ENCODE measurements around the gene ITPR3.

The ITPR3 gene

DNA sequence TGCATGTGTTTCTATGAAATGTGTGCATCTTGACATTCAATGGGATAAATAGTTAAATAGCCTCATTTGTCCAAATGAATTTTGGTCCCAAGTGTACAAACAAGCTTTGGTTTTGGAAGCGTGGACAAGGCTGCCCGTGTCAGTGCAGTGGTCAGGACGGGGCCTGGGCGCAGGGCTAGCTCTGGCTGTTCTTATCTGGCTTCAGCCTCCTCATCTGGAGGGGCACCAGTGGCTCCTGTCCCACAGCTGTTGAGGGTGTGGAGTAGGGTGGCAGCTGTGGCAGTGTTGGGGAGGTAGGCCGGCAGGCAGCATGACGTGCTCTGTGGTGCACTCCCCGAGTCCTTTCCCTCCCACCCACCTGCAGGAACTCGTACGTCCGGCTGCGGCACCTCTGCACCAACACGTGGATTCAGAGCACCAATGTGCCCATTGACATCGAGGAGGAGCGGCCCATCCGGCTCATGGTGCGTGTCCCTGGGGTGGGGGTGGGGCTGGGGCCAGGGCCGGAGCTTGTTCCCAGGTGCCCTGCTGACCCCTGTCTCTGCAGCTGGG is 43.5 kb downstream of the ITPR3 start:
- Histone ChIP-seq H3K36me3 (ENCODE audit: insufficient read depth, low read length) (peaks cover 11% of the 10 kb centered on the region; the same call in 1 of the 2 replicates), H3K4me1 (ENCODE audit: insufficient read depth, low read length, poor library complexity, severe bottlenecking) (no peaks in the 10 kb centered on the region), H2AFZ (ENCODE audit: low read length) (no peak overlapping the region), H3K4me3 (ENCODE audit: low read length, poor library complexity, severe bottlenecking) (no peak overlapping the region), H4K20me1 (ENCODE audit: insufficient read depth, low read length, poor library complexity, severe bottlenecking) (no peaks in the 10 kb centered on the region), H3K4me2 (ENCODE audit: low read depth, low read length, poor library complexity, severe bottlenecking) (no peak overlapping the region), H3K9ac (ENCODE audit: low read depth, low read length, poor library complexity, severe bottlenecking) (no peak overlapping the region), H3K27me3 (ENCODE audit: insufficient read depth, low read length, poor library complexity, severe bottlenecking) (no peaks in the 10 kb centered on the region), H3K9me3 (ENCODE audit: insufficient read depth, low read depth, low read length) (no peaks in the 10 kb centered on the region), H3K79me2 (ENCODE audit: insufficient read depth, low read length) (no peaks in the 10 kb centered on the region), H3F3A (ENCODE audit: low read depth) (no peaks in the 10 kb centered on the region), H3K9me2 (replicated peaks; ENCODE audit: low read depth, low read length) (no peaks in the 10 kb centered on the region)
- no peak for TF ChIP-seq CTCF (conservative IDR thresholded peaks at IDR 0.05; ENCODE audit: low read length)
- TF ChIP-seq EZH2phosphoT487 (IDR thresholded peaks at IDR 0.05; ENCODE audit: borderline replicate concordance) = no peak

- H3K36me3 ChIP-seq (ENCODE audit: insufficient read depth, low read length) = peaks cover 23% of the 10 kb centered on the region; the same call in 1 of the 2 replicates
- no peak overlapping the region for H3K4me3 ChIP-seq (ENCODE audit: low read length, poor library complexity, severe bottlenecking)
- H2AFZ ChIP-seq (ENCODE audit: low read length) = no peak overlapping the region
- no peaks in the 10 kb centered on the region for H3K79me2 ChIP-seq (ENCODE audit: insufficient read depth, low read length)
- peak; percentile 16; the same call in 1 of the 2 replicates for TF ChIP-seq CTCF (conservative IDR thresholded peaks at IDR 0.05; ENCODE audit: low read length)
- no peak for TF ChIP-seq EZH2phosphoT487 (IDR thresholded peaks at IDR 0.05; ENCODE audit: borderline replicate concordance)
- H3K27me3 ChIP-seq (ENCODE audit: insufficient read depth, low read length, poor library complexity, severe bottlenecking) = no peaks in the 10 kb centered on the region
- no peaks in the 10 kb centered on the region for H3F3A ChIP-seq (ENCODE audit: low read depth)
- no peaks in the 10 kb centered on the region for H3K9me2 ChIP-seq (replicated peaks; ENCODE audit: low read depth, low read length)
- no peak overlapping the region for H3K9ac ChIP-seq (ENCODE audit: low read depth, low read length, poor library complexity, severe bottlenecking)
- H3K4me2 ChIP-seq (ENCODE audit: low read depth, low read length, poor library complexity, severe bottlenecking) = no peak overlapping the region
- H4K20me1 ChIP-seq (ENCODE audit: insufficient read depth, low read length, poor library complexity, severe bottlenecking) = no peaks in the 10 kb centered on the region
- H3K9me3 ChIP-seq (ENCODE audit: insufficient read depth, low read depth, low read length) = no peaks in the 10 kb centered on the region
- H3K4me1 ChIP-seq (ENCODE audit: insufficient read depth, low read length, poor library complexity, severe bottlenecking) = no peaks in the 10 kb centered on the region
Measured at GRCh38 chr6:33665957-33666356, 44.8 kb downstream of the ITPR3 start.

DNA sequence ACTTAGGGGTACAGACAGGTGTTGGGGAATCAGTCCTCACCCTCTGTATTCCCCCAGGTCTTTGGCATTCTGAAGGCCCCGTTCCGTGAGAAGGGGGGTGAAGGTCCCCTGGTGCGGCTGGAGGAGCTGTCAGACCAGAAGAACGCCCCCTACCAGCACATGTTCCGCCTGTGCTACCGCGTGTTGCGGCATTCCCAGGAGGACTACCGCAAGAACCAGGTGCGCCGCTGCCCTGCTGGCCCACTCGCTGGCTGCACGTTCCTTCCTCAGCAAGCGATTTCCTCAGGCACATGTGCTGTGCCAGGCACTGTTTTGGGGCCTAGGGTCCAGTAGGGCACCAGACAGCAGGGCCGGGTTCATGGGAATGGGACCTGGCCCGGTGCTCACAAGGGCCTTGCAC is 46.0 kb downstream of the ITPR3 start:
- no peak overlapping the region for H2AFZ ChIP-seq (ENCODE audit: low read length)

More for the DNA sequence above, 46.0 kb downstream of the ITPR3 start:
- H3K79me2 ChIP-seq (ENCODE audit: insufficient read depth, low read length) = no peaks in the 10 kb centered on the region
- no peaks in the 10 kb centered on the region for H3K27me3 ChIP-seq (ENCODE audit: insufficient read depth, low read length, poor library complexity, severe bottlenecking)
- no peak overlapping the region for H3K9ac ChIP-seq (ENCODE audit: low read depth, low read length, poor library complexity, severe bottlenecking)
- no peak for TF ChIP-seq EZH2phosphoT487 (IDR thresholded peaks at IDR 0.05; ENCODE audit: borderline replicate concordance)
- no peak for TF ChIP-seq CTCF (conservative IDR thresholded peaks at IDR 0.05; ENCODE audit: low read length)
- H3K36me3 ChIP-seq (ENCODE audit: insufficient read depth, low read length) = peaks cover 25% of the 10 kb centered on the region; the same call in 1 of the 2 replicates
- H3K4me3 ChIP-seq (ENCODE audit: low read length, poor library complexity, severe bottlenecking) = no peak overlapping the region
- H4K20me1 ChIP-seq (ENCODE audit: insufficient read depth, low read length, poor library complexity, severe bottlenecking) = no peaks in the 10 kb centered on the region
- H3K9me2 ChIP-seq (replicated peaks; ENCODE audit: low read depth, low read length) = no peaks in the 10 kb centered on the region
- no peaks in the 10 kb centered on the region for H3K4me1 ChIP-seq (ENCODE audit: insufficient read depth, low read length, poor library complexity, severe bottlenecking)
- H3F3A ChIP-seq (ENCODE audit: low read depth) = no peaks in the 10 kb centered on the region
- H3K9me3 ChIP-seq (ENCODE audit: insufficient read depth, low read depth, low read length) = no peaks in the 10 kb centered on the region
- no peak overlapping the region for H3K4me2 ChIP-seq (ENCODE audit: low read depth, low read length, poor library complexity, severe bottlenecking)
